ENCODE measurements around the gene CRLF2. TPM values are rescaled to one million over a fixed set of nuclear protein-coding genes. Genes with fewer than 3 reads are reported as not detected.
"Not testable (repeated sequence)": the region's sequence is repeated elsewhere in the genome, so short reads cannot be mapped to it uniquely, and the experiment has no call there.

The CRLF2 gene
- total RNA-seq, 1 donor from 2014 or later: 3.9 TPM

DNA sequence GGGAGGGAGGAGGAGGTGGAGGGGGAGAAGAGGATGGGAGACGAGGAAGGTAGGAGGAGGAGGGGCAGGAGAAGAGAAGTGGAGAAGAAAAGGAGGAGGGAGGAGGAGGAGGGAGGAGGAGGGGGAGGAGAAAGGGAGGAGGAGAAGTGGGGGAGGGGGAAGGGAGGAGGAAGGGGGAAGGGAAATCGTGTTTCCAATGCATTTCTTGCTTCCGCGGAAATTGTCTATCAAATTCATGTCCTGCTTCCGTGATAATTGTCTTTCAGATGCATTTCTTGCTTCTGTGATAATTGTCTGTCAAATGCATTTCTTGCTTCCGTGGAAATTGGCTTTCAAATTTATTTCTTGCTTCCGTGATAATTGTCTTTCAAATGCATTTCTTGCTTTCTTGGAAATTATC, 43.3 kb downstream of the CRLF2 start:
- no peak for DNase-seq (ENCODE audit: low spot score)

DNA sequence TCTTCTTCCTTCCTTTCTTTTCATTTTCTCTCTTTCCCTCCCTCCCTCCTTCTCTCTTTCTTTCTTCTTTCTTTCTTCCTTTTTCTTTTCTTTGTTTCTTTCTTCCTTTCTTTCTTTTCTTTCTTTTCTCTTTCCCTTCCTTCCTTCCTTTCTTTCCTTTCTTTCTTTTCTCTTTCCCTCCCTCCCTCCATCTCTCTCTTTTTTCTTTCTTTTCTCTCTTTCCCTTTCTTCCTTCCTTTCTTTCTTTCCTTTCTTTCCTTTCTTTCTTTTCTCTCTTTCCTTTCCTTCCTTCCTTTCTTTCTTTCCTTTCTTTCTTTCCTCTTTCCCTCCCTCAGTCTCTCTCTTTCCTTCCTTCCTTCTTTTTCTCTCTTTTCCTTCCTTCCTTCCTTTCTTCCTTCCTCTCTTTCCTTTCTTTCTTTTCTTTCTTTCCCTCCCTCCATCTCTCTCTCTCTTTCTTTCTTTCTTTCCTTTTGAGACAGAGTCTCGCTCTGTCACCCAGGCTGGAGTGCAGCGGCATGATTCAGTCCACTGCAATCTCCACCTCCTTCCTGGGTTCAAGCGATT, 44.4 kb downstream of the CRLF2 start:
- DNase-seq (ENCODE audit: low spot score): no peak

DNA sequence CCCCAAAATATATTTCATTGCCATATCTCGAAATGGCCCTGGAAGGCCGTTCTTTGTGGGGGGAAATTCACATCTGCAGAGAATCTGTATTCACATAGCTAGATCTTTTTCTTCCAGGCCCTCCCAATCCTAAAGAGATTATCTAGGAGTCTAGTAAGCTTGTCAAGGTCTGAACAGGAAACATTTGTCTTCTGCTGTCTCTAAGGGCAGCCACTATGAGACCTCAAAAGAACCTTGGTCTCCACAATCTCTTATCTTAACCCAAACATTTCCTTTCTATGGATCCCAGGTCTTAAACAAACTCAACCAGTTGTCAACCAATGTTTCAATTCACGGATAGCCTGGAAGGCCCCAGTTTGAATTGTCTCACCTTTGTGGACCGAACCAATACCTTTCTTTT, 45.0 kb downstream of the CRLF2 start:
- no peak for DNase-seq (ENCODE audit: low spot score)

GRCh38 chrX:1165535-1166196, 46.8 kb downstream of the CRLF2 start:
- peak; percentile 69 for DNase-seq (ENCODE audit: low spot score)

GRCh38 chrX:1164322-1165288, 47.8 kb downstream of the CRLF2 start:
- DNase-seq (ENCODE audit: low spot score): peak; percentile 23

GRCh38 chrX:1163231-1163630, 49.2 kb downstream of the CRLF2 start:
- no peak for DNase-seq (ENCODE audit: low spot score)

- no peak for DNase-seq (ENCODE audit: low spot score)
These were observed 50.1 kb downstream of the CRLF2 start for GRCh38 chrX:1162119-1162916.

GRCh38 chrX:1159548-1159947, 52.9 kb downstream of the CRLF2 start:
- DNase-seq (ENCODE audit: low spot score): no peak

- not testable (repeated sequence) for DNase-seq (ENCODE audit: low spot score)
These were observed 55.6 kb downstream of the CRLF2 start for GRCh38 chrX:1156681-1157455.

GRCh38 chrX:1153940-1154339, 58.5 kb downstream of the CRLF2 start:
- DNase-seq (ENCODE audit: low spot score): no peak

DNA sequence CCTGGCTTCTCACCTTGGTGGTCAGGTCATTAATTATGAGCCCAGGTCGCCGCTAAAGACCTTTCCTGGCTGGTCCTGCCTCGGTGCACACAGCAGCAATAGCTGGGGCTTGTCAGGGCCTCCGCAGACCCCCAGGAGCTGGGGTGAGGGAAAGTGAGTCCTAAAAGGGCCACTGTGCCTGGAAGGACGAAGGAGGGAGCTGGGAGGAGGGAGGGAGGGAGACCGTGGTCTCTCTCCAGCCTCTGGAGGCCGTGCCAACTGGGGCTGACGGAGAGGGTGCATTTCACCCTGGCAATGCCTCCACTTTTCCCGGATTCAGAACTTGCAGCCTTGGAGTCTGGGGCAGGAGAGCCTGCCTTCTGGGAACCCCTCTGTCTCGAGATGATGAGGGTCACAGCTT, 60.4 kb downstream of the CRLF2 start:
- DNase-seq (ENCODE audit: low spot score): no peak

DNA sequence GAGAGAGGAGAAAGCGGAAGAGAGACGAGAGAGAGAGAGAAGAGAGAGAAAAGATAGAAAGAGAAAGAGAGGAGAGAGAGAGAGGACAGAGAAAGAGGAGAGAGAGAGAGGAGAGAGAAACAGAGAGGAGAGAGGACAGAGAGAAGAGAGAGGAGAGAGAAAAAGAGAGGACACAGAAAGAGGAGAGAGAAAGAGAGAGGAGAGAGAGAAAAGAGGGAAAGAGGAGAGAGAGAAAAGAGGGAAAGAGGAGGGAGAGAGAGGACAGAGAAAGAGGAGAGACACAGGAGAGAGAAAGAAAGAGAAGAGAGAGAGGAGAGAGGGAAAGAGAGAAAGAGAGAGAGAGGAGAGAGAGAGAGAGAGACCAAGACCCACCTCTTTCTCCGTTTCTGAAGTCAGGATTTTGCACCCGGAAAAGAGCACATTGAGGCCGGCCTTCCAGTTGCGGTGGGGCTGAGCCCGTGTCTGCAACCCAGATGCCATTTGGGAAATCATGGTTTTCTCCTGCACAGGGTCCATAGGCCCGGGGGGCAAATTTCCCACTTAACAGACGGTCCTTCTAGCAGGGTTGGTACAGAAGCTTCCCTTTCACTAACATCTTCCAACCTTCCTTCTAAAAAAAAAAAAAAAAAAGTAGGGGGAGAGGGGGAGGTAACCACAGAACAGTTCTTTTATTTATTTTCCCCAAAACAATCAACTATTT, 60.9 kb downstream of the CRLF2 start:
- DNase-seq (ENCODE audit: low spot score): no peak

- DNase-seq (ENCODE audit: low spot score): no peak
These were observed 61.7 kb downstream of the CRLF2 start for GRCh38 chrX:1150569-1151347.

GRCh38 chrX:1147611-1148515, 64.6 kb downstream of the CRLF2 start:
- no peak for DNase-seq (ENCODE audit: low spot score)

DNA sequence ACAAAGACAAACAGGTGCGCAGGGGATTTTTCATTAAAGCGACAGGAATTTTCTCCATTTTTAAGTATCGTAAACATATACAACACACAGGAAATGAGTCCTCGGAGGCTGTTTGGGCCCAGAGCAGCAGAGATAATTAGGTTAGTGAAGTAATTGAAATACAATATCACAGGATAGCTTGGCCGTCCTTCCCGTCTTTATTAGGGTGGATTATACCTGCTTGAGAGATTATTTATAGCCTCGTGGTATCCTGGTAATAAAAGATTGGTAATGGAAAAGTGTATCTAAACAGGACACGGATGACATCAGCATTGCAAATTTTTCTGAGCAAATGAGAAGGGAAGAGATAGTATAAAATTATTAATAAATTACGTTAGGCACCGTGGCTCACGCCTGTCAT, 68.2 kb downstream of the CRLF2 start:
- DNase-seq (ENCODE audit: low spot score): no peak
